Esophagus (tissue), 2 donors: ENCODE results near the gene ORM1. TPM values are rescaled to one million over a fixed set of nuclear protein-coding genes. Genes with fewer than 3 reads are reported as not detected.
"Not testable (repeated sequence)": the region's sequence is repeated elsewhere in the genome, so short reads cannot be mapped to it uniquely, and the experiment has no call there.

Source experiments
- H3K27ac ChIP-seq, 2 donors: one replicate each; pipeline ENCODE4 v1.5.1; 2013; ENCODE audit warnings: low read depth in 2 of 2, mild to moderate bottlenecking in 2 of 2, inconsistent platforms in 1 of 2, low read length in 1 of 2, moderate library complexity in 1 of 2
- H3K27me3 ChIP-seq, 2 donors: one replicate each; pipeline ENCODE4 v1.6.1; 2013; ENCODE audit warnings: low read length in 2 of 2, control low read depth in 1 of 2, mild to moderate bottlenecking in 1 of 2; ENCODE audit not compliant: insufficient read depth in 2 of 2, control insufficient read depth in 1 of 2
- H3K36me3 ChIP-seq, 2 donors: one replicate each; pipeline ENCODE4 v1.6.1; 2013; ENCODE audit warnings: low read length in 1 of 2; ENCODE audit not compliant: control insufficient read depth in 2 of 2, insufficient read depth in 2 of 2
- H3K4me1 ChIP-seq, 2 donors: one replicate each; pipeline ENCODE4 v1.6.1; 2013; ENCODE audit warnings: low read length in 1 of 2; ENCODE audit not compliant: control insufficient read depth in 2 of 2, insufficient read depth in 2 of 2
- H3K4me3 ChIP-seq, 2 donors: one replicate each; pipeline ENCODE4 v1.5.1; 2013; ENCODE audit warnings: low read length in 2 of 2, mild to moderate bottlenecking in 2 of 2, low read depth in 1 of 2, moderate library complexity in 1 of 2
- H3K9me3 ChIP-seq, 2 donors: one replicate each; pipeline ENCODE4 v1.6.1; 2013; ENCODE audit warnings: mild to moderate bottlenecking in 2 of 2, low read depth in 1 of 2, low read length in 1 of 2, moderate library complexity in 1 of 2; ENCODE audit not compliant: control insufficient read depth in 2 of 2, insufficient read depth in 1 of 2
- WGBS, 2 donors: extraction: QIAGEN DNeasy Blood & Tissue Kit; methylation state at CpG; one replicate each; pipeline ENCODE4 v1.1.7; 2013; 5-methylcytosine and 5-hydroxymethylcytosine counted together
- polyA plus RNA-seq, 2 donors: library from polyadenylated mRNA; stranded (reverse); fragments of 200-250 nt; gene quantifications; one replicate each; pipeline ENCODE4 v1.2.3, GENCODE V29; 2013
- donor health status: healthy with polysubstance abuse.
- donor health status: Bipolar disorder and iron deficiency.

Gene ORM1
- polyA plus RNA-seq = under 1 TPM in 1 of 2 donors, not detected in 1; 0.11 TPM

GRCh38 chr9:114322831-114323531, at the start of gene ORM1:
Gene ORM1, plus strand, starts transcription at chr9:114323098. Its CDS starts 36 bp downstream, at chr9:114323134.
- WGBS, 2 donors = 74 to 87% methylated on average over 3 to 4 of the region's 15 CpGs
- H3K27ac ChIP-seq, H3K27me3 ChIP-seq, H3K9me3 ChIP-seq, H3K4me1 ChIP-seq, H3K36me3 ChIP-seq, H3K4me3 ChIP-seq: not testable (repeated sequence)

- peaks cover 0 to 6% of the 10 kb centered on the region in 2 donors for H3K4me1 ChIP-seq
- H3K27me3 ChIP-seq = no peaks in the 10 kb centered on the region
- peak overlapping the region in 1 of 2 donors; percentile 13 for H3K27ac ChIP-seq
- no peaks in the 10 kb centered on the region for H3K9me3 ChIP-seq
- 59 to 60% methylated on average over 7 of the region's 7 CpGs for WGBS, 2 donors
- no peak overlapping the region for H3K4me3 ChIP-seq
- no peaks in the 10 kb centered on the region for H3K36me3 ChIP-seq
These were observed 49.4 kb upstream of the ORM1 start for GRCh38 chr9:114273461-114273881.

- WGBS, 2 donors = 86 to 87% methylated on average over 5 of the region's 5 CpGs
- H3K36me3 ChIP-seq = no peaks in the 10 kb centered on the region
These were observed 48.7 kb upstream of the ORM1 start for GRCh38 chr9:114274217-114274616.

GRCh38 chr9:114275246-114276004, 47.5 kb upstream of the ORM1 start:
- Histone ChIP-seq H3K4me3 (no peak overlapping the region), H3K27me3 (no peaks in the 10 kb centered on the region), H3K9me3 (no peaks in the 10 kb centered on the region), H3K36me3 (no peaks in the 10 kb centered on the region), H3K27ac (no peak overlapping the region), H3K4me1 (peaks cover 0 to 9% of the 10 kb centered on the region in 2 donors)
- 88% methylated on average over 15 of the region's 15 CpGs for WGBS, 2 donors

More at GRCh38 chr9:114274217-114274616, 48.7 kb upstream of the ORM1 start:
- Histone ChIP-seq H3K4me1 (peaks cover 0 to 9% of the 10 kb centered on the region in 2 donors), H3K27ac (no peak overlapping the region), H3K4me3 (no peak overlapping the region), H3K9me3 (no peaks in the 10 kb centered on the region), H3K27me3 (no peaks in the 10 kb centered on the region)

- H3K27ac ChIP-seq = peak overlapping the region in 1 of 2 donors; percentile 61
- no peak overlapping the region for H3K4me3 ChIP-seq
- H3K4me1 ChIP-seq = peaks cover 0 to 9% of the 10 kb centered on the region in 2 donors
- H3K27me3 ChIP-seq = no peaks in the 10 kb centered on the region
- no peaks in the 10 kb centered on the region for H3K36me3 ChIP-seq
- H3K9me3 ChIP-seq = no peaks in the 10 kb centered on the region
- WGBS, 2 donors = 59 to 73% methylated on average over 18 of the region's 18 CpGs
These were observed 45.7 kb upstream of the ORM1 start for GRCh38 chr9:114276908-114277821.

GRCh38 chr9:114278356-114278755, 44.5 kb upstream of the ORM1 start:
- Histone ChIP-seq H3K36me3 (no peaks in the 10 kb centered on the region), H3K4me1 (peaks cover 0 to 9% of the 10 kb centered on the region in 2 donors), H3K27ac (peak overlapping the region in 1 of 2 donors; percentile 81), H3K27me3 (no peaks in the 10 kb centered on the region), H3K9me3 (no peaks in the 10 kb centered on the region), H3K4me3 (no peak overlapping the region)
- WGBS, 2 donors = 74 to 80% methylated on average over 3 of the region's 3 CpGs

- 52 to 65% methylated on average over 14 of the region's 14 CpGs for WGBS, 2 donors
- peaks cover 0 to 5% of the 10 kb centered on the region in 2 donors for H3K4me1 ChIP-seq
- H3K27me3 ChIP-seq = no peaks in the 10 kb centered on the region
- peak overlapping the region; percentile 58 to 81 for H3K27ac ChIP-seq
- no peaks in the 10 kb centered on the region for H3K9me3 ChIP-seq
- H3K4me3 ChIP-seq = no peak overlapping the region
- H3K36me3 ChIP-seq = no peaks in the 10 kb centered on the region
These were observed 43.9 kb upstream of the ORM1 start for GRCh38 chr9:114278881-114279570.

GRCh38 chr9:114279693-114280092, 43.2 kb upstream of the ORM1 start:
- Histone ChIP-seq H3K36me3 (no peaks in the 10 kb centered on the region), H3K27ac (peak overlapping the region in 1 of 2 donors; percentile 81), H3K9me3 (no peaks in the 10 kb centered on the region), H3K4me3 (no peak overlapping the region), H3K27me3 (no peaks in the 10 kb centered on the region), H3K4me1 (peaks cover 0 to 9% of the 10 kb centered on the region in 2 donors)
- 81 to 82% methylated on average over 3 of the region's 3 CpGs for WGBS, 2 donors
